Measurements from ENCODE around the gene TENM4.

DNA sequence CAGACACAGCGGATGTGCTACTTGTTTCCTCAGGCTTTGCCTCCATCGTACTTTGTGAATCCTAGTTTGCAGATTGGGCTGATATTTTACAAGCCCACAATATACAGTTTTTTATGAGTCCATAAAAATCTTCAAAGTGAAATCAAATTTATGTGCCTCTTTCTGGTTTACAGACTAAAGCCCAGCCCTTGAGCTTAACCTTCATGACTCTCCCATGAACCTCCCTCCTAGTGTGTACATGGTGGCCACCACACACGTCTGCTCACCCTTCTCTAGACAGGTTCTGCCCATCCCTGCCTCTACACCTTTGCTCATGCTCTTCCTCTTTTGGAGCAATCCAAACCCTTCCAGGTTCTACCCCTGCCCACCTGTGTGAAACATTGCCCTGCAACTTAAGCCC lies 129.4 kb downstream of the TENM4 start:
- TF ChIP-seq POLR2AphosphoS5 (IDR thresholded peaks at IDR 0.05; ENCODE audit: low read depth, low read length), result no peak
- no peak for TF ChIP-seq EP300 (IDR thresholded peaks at IDR 0.05; ENCODE audit: borderline replicate concordance in 1 of 2, low read depth in 1 of 2, low read length in 1 of 2)
- TF ChIP-seq, protein P1, sequence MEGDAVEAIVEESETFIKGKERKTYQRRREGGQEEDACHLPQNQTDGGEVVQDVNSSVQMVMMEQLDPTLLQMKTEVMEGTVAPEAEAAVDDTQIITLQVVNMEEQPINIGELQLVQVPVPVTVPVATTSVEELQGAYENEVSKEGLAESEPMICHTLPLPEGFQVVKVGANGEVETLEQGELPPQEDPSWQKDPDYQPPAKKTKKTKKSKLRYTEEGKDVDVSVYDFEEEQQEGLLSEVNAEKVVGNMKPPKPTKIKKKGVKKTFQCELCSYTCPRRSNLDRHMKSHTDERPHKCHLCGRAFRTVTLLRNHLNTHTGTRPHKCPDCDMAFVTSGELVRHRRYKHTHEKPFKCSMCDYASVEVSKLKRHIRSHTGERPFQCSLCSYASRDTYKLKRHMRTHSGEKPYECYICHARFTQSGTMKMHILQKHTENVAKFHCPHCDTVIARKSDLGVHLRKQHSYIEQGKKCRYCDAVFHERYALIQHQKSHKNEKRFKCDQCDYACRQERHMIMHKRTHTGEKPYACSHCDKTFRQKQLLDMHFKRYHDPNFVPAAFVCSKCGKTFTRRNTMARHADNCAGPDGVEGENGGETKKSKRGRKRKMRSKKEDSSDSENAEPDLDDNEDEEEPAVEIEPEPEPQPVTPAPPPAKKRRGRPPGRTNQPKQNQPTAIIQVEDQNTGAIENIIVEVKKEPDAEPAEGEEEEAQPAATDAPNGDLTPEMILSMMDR (IDR thresholded peaks at IDR 0.05), result no peak
- TF ChIP-seq ELF1 (IDR thresholded peaks at IDR 0.05), result no peak
- no peak for TF ChIP-seq MXI1 (IDR thresholded peaks at IDR 0.05; ENCODE audit: low read depth, low read length)
- no peak for TF ChIP-seq FOXJ3 (CRISPR knock-in tag; IDR thresholded peaks at IDR 0.05)
- no peak for TF ChIP-seq TCF12 (IDR thresholded peaks at IDR 0.05)
- TF ChIP-seq, protein P2, sequence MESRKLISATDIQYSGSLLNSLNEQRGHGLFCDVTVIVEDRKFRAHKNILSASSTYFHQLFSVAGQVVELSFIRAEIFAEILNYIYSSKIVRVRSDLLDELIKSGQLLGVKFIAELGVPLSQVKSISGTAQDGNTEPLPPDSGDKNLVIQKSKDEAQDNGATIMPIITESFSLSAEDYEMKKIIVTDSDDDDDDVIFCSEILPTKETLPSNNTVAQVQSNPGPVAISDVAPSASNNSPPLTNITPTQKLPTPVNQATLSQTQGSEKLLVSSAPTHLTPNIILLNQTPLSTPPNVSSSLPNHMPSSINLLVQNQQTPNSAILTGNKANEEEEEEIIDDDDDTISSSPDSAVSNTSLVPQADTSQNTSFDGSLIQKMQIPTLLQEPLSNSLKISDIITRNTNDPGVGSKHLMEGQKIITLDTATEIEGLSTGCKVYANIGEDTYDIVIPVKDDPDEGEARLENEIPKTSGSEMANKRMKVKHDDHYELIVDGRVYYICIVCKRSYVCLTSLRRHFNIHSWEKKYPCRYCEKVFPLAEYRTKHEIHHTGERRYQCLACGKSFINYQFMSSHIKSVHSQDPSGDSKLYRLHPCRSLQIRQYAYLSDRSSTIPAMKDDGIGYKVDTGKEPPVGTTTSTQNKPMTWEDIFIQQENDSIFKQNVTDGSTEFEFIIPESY (IDR thresholded peaks at IDR 0.05; ENCODE audit: borderline replicate concordance, low read depth), result no peak
- TF ChIP-seq TAF1 (IDR thresholded peaks at IDR 0.05; ENCODE audit: borderline replicate concordance, low read depth, low read length), result no peak
- no peak for TF ChIP-seq GABPA (IDR thresholded peaks at IDR 0.05; ENCODE audit: low read depth)
- TF ChIP-seq, protein P3, sequence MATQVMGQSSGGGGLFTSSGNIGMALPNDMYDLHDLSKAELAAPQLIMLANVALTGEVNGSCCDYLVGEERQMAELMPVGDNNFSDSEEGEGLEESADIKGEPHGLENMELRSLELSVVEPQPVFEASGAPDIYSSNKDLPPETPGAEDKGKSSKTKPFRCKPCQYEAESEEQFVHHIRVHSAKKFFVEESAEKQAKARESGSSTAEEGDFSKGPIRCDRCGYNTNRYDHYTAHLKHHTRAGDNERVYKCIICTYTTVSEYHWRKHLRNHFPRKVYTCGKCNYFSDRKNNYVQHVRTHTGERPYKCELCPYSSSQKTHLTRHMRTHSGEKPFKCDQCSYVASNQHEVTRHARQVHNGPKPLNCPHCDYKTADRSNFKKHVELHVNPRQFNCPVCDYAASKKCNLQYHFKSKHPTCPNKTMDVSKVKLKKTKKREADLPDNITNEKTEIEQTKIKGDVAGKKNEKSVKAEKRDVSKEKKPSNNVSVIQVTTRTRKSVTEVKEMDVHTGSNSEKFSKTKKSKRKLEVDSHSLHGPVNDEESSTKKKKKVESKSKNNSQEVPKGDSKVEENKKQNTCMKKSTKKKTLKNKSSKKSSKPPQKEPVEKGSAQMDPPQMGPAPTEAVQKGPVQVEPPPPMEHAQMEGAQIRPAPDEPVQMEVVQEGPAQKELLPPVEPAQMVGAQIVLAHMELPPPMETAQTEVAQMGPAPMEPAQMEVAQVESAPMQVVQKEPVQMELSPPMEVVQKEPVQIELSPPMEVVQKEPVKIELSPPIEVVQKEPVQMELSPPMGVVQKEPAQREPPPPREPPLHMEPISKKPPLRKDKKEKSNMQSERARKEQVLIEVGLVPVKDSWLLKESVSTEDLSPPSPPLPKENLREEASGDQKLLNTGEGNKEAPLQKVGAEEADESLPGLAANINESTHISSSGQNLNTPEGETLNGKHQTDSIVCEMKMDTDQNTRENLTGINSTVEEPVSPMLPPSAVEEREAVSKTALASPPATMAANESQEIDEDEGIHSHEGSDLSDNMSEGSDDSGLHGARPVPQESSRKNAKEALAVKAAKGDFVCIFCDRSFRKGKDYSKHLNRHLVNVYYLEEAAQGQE (IDR thresholded peaks at IDR 0.05; ENCODE audit: low read depth, low read length), result no peak
- TF ChIP-seq, protein P4, sequence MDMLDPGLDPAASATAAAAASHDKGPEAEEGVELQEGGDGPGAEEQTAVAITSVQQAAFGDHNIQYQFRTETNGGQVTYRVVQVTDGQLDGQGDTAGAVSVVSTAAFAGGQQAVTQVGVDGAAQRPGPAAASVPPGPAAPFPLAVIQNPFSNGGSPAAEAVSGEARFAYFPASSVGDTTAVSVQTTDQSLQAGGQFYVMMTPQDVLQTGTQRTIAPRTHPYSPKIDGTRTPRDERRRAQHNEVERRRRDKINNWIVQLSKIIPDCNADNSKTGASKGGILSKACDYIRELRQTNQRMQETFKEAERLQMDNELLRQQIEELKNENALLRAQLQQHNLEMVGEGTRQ (IDR thresholded peaks at IDR 0.05; ENCODE audit: borderline replicate concordance, low read depth, low read length), result no peak

Measured in SK-N-SH (cell line).